Astrocyte of the cerebellum (primary cell): ENCODE data around the gene SYAP1.
A peak's percentile ranks its signal among the peaks of the same experiment; 100 is the strongest.

Experiments
- DNase-seq: peaks from one replicate; pipeline ENCODE4 v3.0.0-alpha.2; 2011; ENCODE audit warnings: low read depth
- H3K4me3 ChIP-seq: 2 replicates; pipeline ENCODE4 v1.5.1; 2011; ENCODE audit warnings: mild to moderate bottlenecking, low read depth, low read length, moderate library complexity
- CTCF ChIP-seq: IDR thresholded peaks from 2 replicates; pipeline ENCODE4 v1.5.1; 2012; ENCODE audit warnings: low read length, low read depth, moderate library complexity, mild to moderate bottlenecking; ENCODE audit errors: missing control alignments
- in situ Hi-C: cut with HindIII; loops from 2 replicates; pipeline ENCODE4 v1.10.0; 2017; ENCODE audit warnings: low sequenced_read_pairs

Gene SYAP1

GRCh38 chrX:16804923-16805464, 85.6 kb downstream of the SYAP1 start:
- TF ChIP-seq CTCF = no peak
- in situ Hi-C loops = no loop called here

GRCh38 chrX:16807548-16807947, 88.1 kb downstream of the SYAP1 start:
- in situ Hi-C loops = no loop called here
- H3K4me3 ChIP-seq = no peak overlapping the region
- DNase-seq = no peak
- peak; percentile 8 for TF ChIP-seq CTCF

More at GRCh38 chrX:16804923-16805464, 85.6 kb downstream of the SYAP1 start:
- DNase-seq = no peak
- no peak overlapping the region for H3K4me3 ChIP-seq

- no peak for DNase-seq
- in situ Hi-C loops = no loop called here
- H3K4me3 ChIP-seq = peak overlapping the region; percentile 20
- no peak for TF ChIP-seq CTCF
Measured at GRCh38 chrX:16807976-16808542, 88.6 kb downstream of the SYAP1 start.

- in situ Hi-C loops = no loop called here
- no peak for TF ChIP-seq CTCF
- H3K4me3 ChIP-seq = no peak overlapping the region
- DNase-seq = no peak
Measured at GRCh38 chrX:16814597-16814996, 95.2 kb downstream of the SYAP1 start.
